Measurements from ENCODE around the gene SHISA7. TPM values are rescaled to one million over a fixed set of nuclear protein-coding genes. Genes with fewer than 3 reads are reported as not detected.

SHISA7 gene
- polyA plus RNA-seq, 1 of the 3 experiments (the other 2 are of a cell fraction): 0.02 TPM

DNA sequence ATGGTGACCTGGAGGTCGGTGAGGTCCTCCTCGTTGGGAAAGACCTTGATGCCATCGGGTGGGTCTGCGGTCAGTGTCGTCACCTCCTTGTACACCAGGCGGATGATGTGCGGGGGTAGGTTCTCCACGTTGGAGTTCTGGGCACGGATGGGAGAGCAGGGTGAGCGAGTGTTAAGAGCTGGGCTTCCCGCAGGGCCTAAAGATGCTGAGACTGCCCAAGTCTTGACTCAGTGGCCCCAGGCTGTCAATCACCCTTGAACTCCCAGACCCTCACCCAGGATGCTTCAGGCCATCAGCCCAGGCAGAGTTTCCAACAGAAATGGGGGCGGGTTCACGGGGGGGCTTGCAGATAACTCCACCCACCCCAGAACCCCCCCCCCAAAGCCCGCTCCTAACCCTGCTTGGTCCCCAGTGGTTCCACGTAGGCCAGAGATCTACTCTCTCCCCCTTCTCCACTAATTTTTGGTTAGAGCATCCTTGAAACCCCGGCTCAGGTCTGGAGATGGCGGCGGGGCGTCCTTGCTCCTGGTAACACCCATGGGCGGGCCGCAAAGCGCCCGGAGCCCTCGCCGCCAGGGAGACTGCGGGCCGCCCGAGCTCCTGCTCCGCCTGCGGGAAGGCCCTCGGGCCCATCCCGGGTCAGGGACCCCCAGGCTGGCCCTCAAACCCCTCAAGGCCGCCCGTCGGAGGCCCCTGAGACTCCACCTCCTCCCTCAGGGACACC lies 36.1 kb downstream of the SHISA7 start:
- peak; percentile 70 for DNase-seq
- H2AFZ ChIP-seq (ENCODE audit: low read depth): no peak overlapping the region
- ChIA-PET CTCF (interaction anchor here (1.0 to 1.4 kb wide), 2 partner anchors 11 to 266 kb away, joined by 4 to 10 read pairs; no protein-coding TSS in a partner anchor), POLR2A (interaction anchor here (0.7 to 1.9 kb wide), 27 partner anchors 8 to 246 kb away, joined by 3 to 33 read pairs (median 5); partner anchors contain the start of genes FIZ1, IL11, KMT5C and NAT14)
- H3K9me2 ChIP-seq: no peaks in the 10 kb centered on the region
- H3K27me3 ChIP-seq (ENCODE audit: insufficient read depth): no peaks in the 10 kb centered on the region
- H3K4me2 ChIP-seq: peak overlapping the region; percentile 94
- H3K27ac ChIP-seq (ENCODE audit: low read depth in 2 of 2, low read length in 1 of 2): peak overlapping the region; percentile 97 to 98
- no peak for TF ChIP-seq TEAD4 (IDR thresholded peaks at IDR 0.05; ENCODE audit: borderline replicate concordance, insufficient read depth)
- TF ChIP-seq, protein P1, sequence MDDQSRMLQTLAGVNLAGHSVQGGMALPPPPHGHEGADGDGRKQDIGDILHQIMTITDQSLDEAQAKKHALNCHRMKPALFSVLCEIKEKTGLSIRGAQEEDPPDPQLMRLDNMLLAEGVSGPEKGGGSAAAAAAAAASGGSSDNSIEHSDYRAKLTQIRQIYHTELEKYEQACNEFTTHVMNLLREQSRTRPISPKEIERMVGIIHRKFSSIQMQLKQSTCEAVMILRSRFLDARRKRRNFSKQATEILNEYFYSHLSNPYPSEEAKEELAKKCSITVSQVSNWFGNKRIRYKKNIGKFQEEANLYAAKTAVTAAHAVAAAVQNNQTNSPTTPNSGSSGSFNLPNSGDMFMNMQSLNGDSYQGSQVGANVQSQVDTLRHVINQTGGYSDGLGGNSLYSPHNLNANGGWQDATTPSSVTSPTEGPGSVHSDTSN (IDR thresholded peaks at IDR 0.05): peak; percentile 21; the same call in 1 of the 2 replicates
- no peak for TF ChIP-seq MXI1 (IDR thresholded peaks at IDR 0.05; ENCODE audit: low read depth, low read length)
- no peak for TF ChIP-seq EZH2phosphoT487 (IDR thresholded peaks at IDR 0.05; ENCODE audit: borderline replicate concordance, low read depth)
- TF ChIP-seq, protein P2, sequence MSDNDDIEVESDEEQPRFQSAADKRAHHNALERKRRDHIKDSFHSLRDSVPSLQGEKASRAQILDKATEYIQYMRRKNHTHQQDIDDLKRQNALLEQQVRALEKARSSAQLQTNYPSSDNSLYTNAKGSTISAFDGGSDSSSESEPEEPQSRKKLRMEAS (IDR thresholded peaks at IDR 0.05; ENCODE audit: low read depth): no peak
- TF ChIP-seq SIN3A (IDR thresholded peaks at IDR 0.05; ENCODE audit: borderline replicate concordance, low read depth, low read length): 0 out of 2 replicates have a peak, but pooled peaks have one; percentile 20
- TF ChIP-seq NFIC (IDR thresholded peaks at IDR 0.05; ENCODE audit: borderline replicate concordance): no peak
- TF ChIP-seq, protein P3, sequence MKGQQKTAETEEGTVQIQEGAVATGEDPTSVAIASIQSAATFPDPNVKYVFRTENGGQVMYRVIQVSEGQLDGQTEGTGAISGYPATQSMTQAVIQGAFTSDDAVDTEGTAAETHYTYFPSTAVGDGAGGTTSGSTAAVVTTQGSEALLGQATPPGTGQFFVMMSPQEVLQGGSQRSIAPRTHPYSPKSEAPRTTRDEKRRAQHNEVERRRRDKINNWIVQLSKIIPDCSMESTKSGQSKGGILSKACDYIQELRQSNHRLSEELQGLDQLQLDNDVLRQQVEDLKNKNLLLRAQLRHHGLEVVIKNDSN (IDR thresholded peaks at IDR 0.05; ENCODE audit: borderline replicate concordance, low read depth): no peak
- WGBS (ENCODE audit: low lambda C conversion rate): 1% methylated on average over 13 of the region's 35 CpGs
- H3F3A ChIP-seq (replicated peaks; ENCODE audit: insufficient read depth): peaks cover 20% of the 10 kb centered on the region
- no peaks in the 10 kb centered on the region for H3K9me3 ChIP-seq
- peaks cover 55% of the 10 kb centered on the region for H3K79me2 ChIP-seq (ENCODE audit: insufficient read depth)
- peaks cover 12 to 29% of the 10 kb centered on the region in 2 experiments; a peak in 3 of 4 replicates for H3K4me1 ChIP-seq (ENCODE audit: control insufficient read depth in 1 of 2, insufficient read depth in 2 of 2, low read depth in 1 of 2, low read length in 1 of 2)
- H3K36me3 ChIP-seq (replicated peaks in 1 of 2; ENCODE audit: control insufficient read depth in 1 of 2, insufficient read depth in 2 of 2, low read length in 1 of 2): peaks cover 22 to 24% of the 10 kb centered on the region in 2 experiments
- H3K9ac ChIP-seq: peak overlapping the region; percentile 99
- peaks cover 47% of the 10 kb centered on the region for H4K20me1 ChIP-seq (ENCODE audit: insufficient read depth)
- peak overlapping the region; percentile 82 to 85 for H3K4me3 ChIP-seq (ENCODE audit: low read depth in 2 of 2, low read length in 1 of 2)

DNA sequence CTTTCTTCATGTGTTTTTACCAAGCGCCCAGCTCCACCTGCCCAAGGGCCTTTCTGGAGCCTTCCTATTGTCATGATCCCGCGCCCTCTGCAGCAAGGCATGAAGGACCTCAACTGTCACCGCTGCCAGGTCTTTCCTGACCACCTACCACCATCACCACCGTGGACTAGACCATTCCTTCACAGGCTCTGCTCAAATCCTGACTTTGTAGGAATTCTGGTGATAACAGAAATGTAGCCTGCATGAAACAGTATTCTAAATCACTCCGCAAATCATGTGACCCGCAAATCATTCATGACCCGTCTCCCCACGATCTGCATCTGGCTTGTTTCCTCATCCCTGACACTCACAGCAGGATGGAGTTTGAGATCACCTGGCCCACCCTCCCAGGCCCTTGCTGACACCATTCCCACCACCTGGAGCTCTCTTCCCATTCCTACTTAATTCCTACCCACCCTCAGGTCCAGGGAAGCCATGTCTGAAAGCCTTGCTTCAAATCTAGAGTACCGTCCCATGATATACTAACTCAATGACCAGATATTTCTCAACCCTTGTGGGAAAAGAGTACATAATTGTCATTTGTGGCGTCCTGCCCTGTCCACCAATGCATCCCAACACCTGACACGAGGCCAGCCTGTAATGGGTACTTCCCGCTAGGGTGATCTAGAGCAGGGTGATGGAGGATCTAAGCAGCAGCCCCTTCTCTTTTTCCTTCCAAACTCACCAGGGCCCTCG lies 36.8 kb downstream of the SHISA7 start:
- 47% methylated on average over 14 of the region's 14 CpGs for WGBS (ENCODE audit: low lambda C conversion rate)
- TF ChIP-seq MXI1 (IDR thresholded peaks at IDR 0.05; ENCODE audit: low read depth, low read length) (no peak; the same call in 1 of the 2 replicates), SIN3A (IDR thresholded peaks at IDR 0.05; ENCODE audit: borderline replicate concordance, low read depth, low read length) (no peak), TAF1 (IDR thresholded peaks at IDR 0.05; ENCODE audit: borderline replicate concordance, low read depth, low read length) (no peak), FOXJ3 (CRISPR knock-in tag; IDR thresholded peaks at IDR 0.05) (no peak), JUND (IDR thresholded peaks at IDR 0.05) (no peak), POLR2AphosphoS5 (IDR thresholded peaks at IDR 0.05; ENCODE audit: low read depth, low read length) (no peak), FOXM1 (IDR thresholded peaks at IDR 0.05; ENCODE audit: low read depth) (no peak), SMC3 (IDR thresholded peaks at IDR 0.05; ENCODE audit: low read depth, low read length) (no peak)
- TF ChIP-seq, protein P4, sequence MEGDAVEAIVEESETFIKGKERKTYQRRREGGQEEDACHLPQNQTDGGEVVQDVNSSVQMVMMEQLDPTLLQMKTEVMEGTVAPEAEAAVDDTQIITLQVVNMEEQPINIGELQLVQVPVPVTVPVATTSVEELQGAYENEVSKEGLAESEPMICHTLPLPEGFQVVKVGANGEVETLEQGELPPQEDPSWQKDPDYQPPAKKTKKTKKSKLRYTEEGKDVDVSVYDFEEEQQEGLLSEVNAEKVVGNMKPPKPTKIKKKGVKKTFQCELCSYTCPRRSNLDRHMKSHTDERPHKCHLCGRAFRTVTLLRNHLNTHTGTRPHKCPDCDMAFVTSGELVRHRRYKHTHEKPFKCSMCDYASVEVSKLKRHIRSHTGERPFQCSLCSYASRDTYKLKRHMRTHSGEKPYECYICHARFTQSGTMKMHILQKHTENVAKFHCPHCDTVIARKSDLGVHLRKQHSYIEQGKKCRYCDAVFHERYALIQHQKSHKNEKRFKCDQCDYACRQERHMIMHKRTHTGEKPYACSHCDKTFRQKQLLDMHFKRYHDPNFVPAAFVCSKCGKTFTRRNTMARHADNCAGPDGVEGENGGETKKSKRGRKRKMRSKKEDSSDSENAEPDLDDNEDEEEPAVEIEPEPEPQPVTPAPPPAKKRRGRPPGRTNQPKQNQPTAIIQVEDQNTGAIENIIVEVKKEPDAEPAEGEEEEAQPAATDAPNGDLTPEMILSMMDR (IDR thresholded peaks at IDR 0.05): no peak
- TF ChIP-seq, protein P5, sequence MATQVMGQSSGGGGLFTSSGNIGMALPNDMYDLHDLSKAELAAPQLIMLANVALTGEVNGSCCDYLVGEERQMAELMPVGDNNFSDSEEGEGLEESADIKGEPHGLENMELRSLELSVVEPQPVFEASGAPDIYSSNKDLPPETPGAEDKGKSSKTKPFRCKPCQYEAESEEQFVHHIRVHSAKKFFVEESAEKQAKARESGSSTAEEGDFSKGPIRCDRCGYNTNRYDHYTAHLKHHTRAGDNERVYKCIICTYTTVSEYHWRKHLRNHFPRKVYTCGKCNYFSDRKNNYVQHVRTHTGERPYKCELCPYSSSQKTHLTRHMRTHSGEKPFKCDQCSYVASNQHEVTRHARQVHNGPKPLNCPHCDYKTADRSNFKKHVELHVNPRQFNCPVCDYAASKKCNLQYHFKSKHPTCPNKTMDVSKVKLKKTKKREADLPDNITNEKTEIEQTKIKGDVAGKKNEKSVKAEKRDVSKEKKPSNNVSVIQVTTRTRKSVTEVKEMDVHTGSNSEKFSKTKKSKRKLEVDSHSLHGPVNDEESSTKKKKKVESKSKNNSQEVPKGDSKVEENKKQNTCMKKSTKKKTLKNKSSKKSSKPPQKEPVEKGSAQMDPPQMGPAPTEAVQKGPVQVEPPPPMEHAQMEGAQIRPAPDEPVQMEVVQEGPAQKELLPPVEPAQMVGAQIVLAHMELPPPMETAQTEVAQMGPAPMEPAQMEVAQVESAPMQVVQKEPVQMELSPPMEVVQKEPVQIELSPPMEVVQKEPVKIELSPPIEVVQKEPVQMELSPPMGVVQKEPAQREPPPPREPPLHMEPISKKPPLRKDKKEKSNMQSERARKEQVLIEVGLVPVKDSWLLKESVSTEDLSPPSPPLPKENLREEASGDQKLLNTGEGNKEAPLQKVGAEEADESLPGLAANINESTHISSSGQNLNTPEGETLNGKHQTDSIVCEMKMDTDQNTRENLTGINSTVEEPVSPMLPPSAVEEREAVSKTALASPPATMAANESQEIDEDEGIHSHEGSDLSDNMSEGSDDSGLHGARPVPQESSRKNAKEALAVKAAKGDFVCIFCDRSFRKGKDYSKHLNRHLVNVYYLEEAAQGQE (IDR thresholded peaks at IDR 0.05; ENCODE audit: low read depth, low read length): no peak
- DNase-seq: no peak
- Histone ChIP-seq H3K9me2 (no peaks in the 10 kb centered on the region), H3K4me2 (peak overlapping the region; percentile 94), H3K4me1 (ENCODE audit: control insufficient read depth in 1 of 2, insufficient read depth in 2 of 2, low read depth in 1 of 2, low read length in 1 of 2) (peaks cover 12 to 29% of the 10 kb centered on the region in 2 experiments; a peak in 3 of 4 replicates), H3K27ac (ENCODE audit: low read depth in 2 of 2, low read length in 1 of 2) (peak overlapping the region; percentile 97 to 98; a peak in 2 of 4 replicates), H4K20me1 (ENCODE audit: insufficient read depth) (peaks cover 51% of the 10 kb centered on the region), H3K27me3 (ENCODE audit: insufficient read depth) (no peaks in the 10 kb centered on the region), H3F3A (replicated peaks; ENCODE audit: insufficient read depth) (peaks cover 23% of the 10 kb centered on the region), H3K9me3 (no peaks in the 10 kb centered on the region), H3K4me3 (ENCODE audit: low read depth in 2 of 2, low read length in 1 of 2) (peak overlapping the region; percentile 82 to 85), H3K9ac (peak overlapping the region; percentile 99), H2AFZ (ENCODE audit: low read depth) (no peak overlapping the region), H3K36me3 (replicated peaks in 1 of 2; ENCODE audit: control insufficient read depth in 1 of 2, insufficient read depth in 2 of 2, low read length in 1 of 2) (peaks cover 24 to 27% of the 10 kb centered on the region in 2 experiments), H3K79me2 (ENCODE audit: insufficient read depth) (peaks cover 57% of the 10 kb centered on the region)
- ChIA-PET POLR2A (interaction anchor here (1.1 to 1.9 kb wide), 5 partner anchors 14 to 105 kb away, joined by 3 to 33 read pairs (median 7); no protein-coding TSS in a partner anchor), CTCF (interaction anchor here (1.1 to 1.5 kb wide), 3 partner anchors 12 to 98 kb away, joined by 3 to 7 read pairs (median 3); no protein-coding TSS in a partner anchor)
